Measurements from ENCODE around the gene TNFRSF6B. TPM values are rescaled to one million over a fixed set of nuclear protein-coding genes. Genes with fewer than 3 reads are reported as not detected.

Gene TNFRSF6B
- total RNA-seq, 2 donors from 2014 or later = not detected

GRCh38 chr20:63733579-63734081 is 37.2 kb downstream of the TNFRSF6B start:
- H3K36me3 Mint-ChIP-seq (ENCODE audit: low read depth) = peaks cover 3% of the 10 kb centered on the region
- peak overlapping the region; percentile 35 for H3K27ac Mint-ChIP-seq
- H3K27me3 Mint-ChIP-seq = no peaks in the 10 kb centered on the region
- DNase-seq (no peak), ATAC-seq (no peak)
- H3K4me3 Mint-ChIP-seq = no peak overlapping the region
- H3K9me3 ChIP-seq (ENCODE audit: control insufficient read depth, low read length, poor library complexity, severe bottlenecking) = no peaks in the 10 kb centered on the region
- H3K4me1 Mint-ChIP-seq = peaks cover 23% of the 10 kb centered on the region

- ATAC-seq (no peak), DNase-seq (no peak)
- Mint-ChIP-seq H3K4me3 (no peak overlapping the region), H3K27ac (peak overlapping the region; percentile 35), H3K36me3 (ENCODE audit: low read depth) (peaks cover 3% of the 10 kb centered on the region), H3K27me3 (no peaks in the 10 kb centered on the region), H3K4me1 (peaks cover 20% of the 10 kb centered on the region)
- H3K9me3 ChIP-seq (ENCODE audit: control insufficient read depth, low read length, poor library complexity, severe bottlenecking) = no peaks in the 10 kb centered on the region
Observed at GRCh38 chr20:63734111-63734945, 37.9 kb downstream of the TNFRSF6B start.

GRCh38 chr20:63734946-63735858 is 38.8 kb downstream of the TNFRSF6B start:
- Mint-ChIP-seq H3K27me3 (no peaks in the 10 kb centered on the region), H3K4me1 (peaks cover 16% of the 10 kb centered on the region), H3K36me3 (ENCODE audit: low read depth) (peaks cover 3% of the 10 kb centered on the region)

GRCh38 chr20:63735859-63736718 is 39.6 kb downstream of the TNFRSF6B start, which contains the start of gene LIME1:
Gene LIME1 (plus strand): TSS chr20:63736664. CDS start chr20:63737550, 886 bp downstream.
- peak; percentile 67 to 74 (median 68) for DNase-seq
- ATAC-seq = peak; percentile 74
- peaks cover 3% of the 10 kb centered on the region for H3K36me3 Mint-ChIP-seq (ENCODE audit: low read depth)
- H3K4me1 Mint-ChIP-seq = peaks cover 16% of the 10 kb centered on the region
- H3K27ac Mint-ChIP-seq = peak within 1 kb of the TSS; percentile 79
- no peaks in the 10 kb centered on the region for H3K27me3 Mint-ChIP-seq
- no peaks in the 10 kb centered on the region for H3K9me3 ChIP-seq (ENCODE audit: control insufficient read depth, low read length, poor library complexity, severe bottlenecking)
- H3K4me3 Mint-ChIP-seq = peak within 1 kb of the TSS; percentile 92

More at GRCh38 chr20:63734946-63735858, 38.8 kb downstream of the TNFRSF6B start:
- ATAC-seq = no peak
- Mint-ChIP-seq H3K4me3 (peak overlapping the region; percentile 92), H3K27ac (peak overlapping the region; percentile 79)
- H3K9me3 ChIP-seq (ENCODE audit: control insufficient read depth, low read length, poor library complexity, severe bottlenecking) = no peaks in the 10 kb centered on the region
- no peak for DNase-seq

GRCh38 chr20:63736893-63737694 is 40.6 kb downstream of the TNFRSF6B start:
- H3K4me3 Mint-ChIP-seq = peak overlapping the region; percentile 92
- H3K27ac Mint-ChIP-seq = peak overlapping the region; percentile 79
- no peaks in the 10 kb centered on the region for H3K27me3 Mint-ChIP-seq
- ATAC-seq (peak; percentile 44), DNase-seq (peak in 2 of 3 donors; percentile 47 to 61)
- peaks cover 3% of the 10 kb centered on the region for H3K36me3 Mint-ChIP-seq (ENCODE audit: low read depth)
- H3K4me1 Mint-ChIP-seq = peaks cover 16% of the 10 kb centered on the region
- H3K9me3 ChIP-seq (ENCODE audit: control insufficient read depth, low read length, poor library complexity, severe bottlenecking) = no peaks in the 10 kb centered on the region

- H3K27ac Mint-ChIP-seq = no peak overlapping the region
- ATAC-seq = no peak
- no peaks in the 10 kb centered on the region for H3K9me3 ChIP-seq (ENCODE audit: control insufficient read depth, low read length, poor library complexity, severe bottlenecking)
- H3K4me1 Mint-ChIP-seq = peaks cover 16% of the 10 kb centered on the region
- peaks cover 3% of the 10 kb centered on the region for H3K36me3 Mint-ChIP-seq (ENCODE audit: low read depth)
- no peaks in the 10 kb centered on the region for H3K27me3 Mint-ChIP-seq
- H3K4me3 Mint-ChIP-seq = peak overlapping the region; percentile 92
- DNase-seq = no peak
Observed at GRCh38 chr20:63737695-63737944, 41.2 kb downstream of the TNFRSF6B start.

GRCh38 chr20:63737945-63738686 is 41.7 kb downstream of the TNFRSF6B start:
- H3K9me3 ChIP-seq (ENCODE audit: control insufficient read depth, low read length, poor library complexity, severe bottlenecking) = no peaks in the 10 kb centered on the region
- H3K4me1 Mint-ChIP-seq = peaks cover 16% of the 10 kb centered on the region
- ATAC-seq = peak; percentile 14
- DNase-seq = peak in 2 of 3 donors; percentile 34 to 47
- H3K27ac Mint-ChIP-seq = peak overlapping the region; percentile 39
- H3K4me3 Mint-ChIP-seq = peak overlapping the region; percentile 92
- H3K36me3 Mint-ChIP-seq (ENCODE audit: low read depth) = peaks cover 3% of the 10 kb centered on the region
- no peaks in the 10 kb centered on the region for H3K27me3 Mint-ChIP-seq

GRCh38 chr20:63738687-63739129 is 42.3 kb downstream of the TNFRSF6B start:
- H3K27me3 Mint-ChIP-seq = no peaks in the 10 kb centered on the region
- peak overlapping the region; percentile 92 for H3K4me3 Mint-ChIP-seq
- peak in 1 of 3 donors; percentile 31 for DNase-seq
- H3K36me3 Mint-ChIP-seq (ENCODE audit: low read depth) = peaks cover 3% of the 10 kb centered on the region
- no peaks in the 10 kb centered on the region for H3K9me3 ChIP-seq (ENCODE audit: control insufficient read depth, low read length, poor library complexity, severe bottlenecking)
- no peak for ATAC-seq
- peaks cover 16% of the 10 kb centered on the region for H3K4me1 Mint-ChIP-seq
- H3K27ac Mint-ChIP-seq = peak overlapping the region; percentile 39

- no peaks in the 10 kb centered on the region for H3K9me3 ChIP-seq (ENCODE audit: control insufficient read depth, low read length, poor library complexity, severe bottlenecking)
- H3K4me3 Mint-ChIP-seq = peak within 1 kb of the TSS; percentile 92
- no peaks in the 10 kb centered on the region for H3K36me3 Mint-ChIP-seq (ENCODE audit: low read depth)
- H3K27ac Mint-ChIP-seq = peak within 1 kb of the TSS; percentile 39
- H3K4me1 Mint-ChIP-seq = peaks cover 12% of the 10 kb centered on the region
- ATAC-seq = peak; percentile 38
- no peaks in the 10 kb centered on the region for H3K27me3 Mint-ChIP-seq
- peak; percentile 55 to 79 (median 68) for DNase-seq
Observed at GRCh38 chr20:63739130-63740069, 42.9 kb downstream of the TNFRSF6B start, which contains the start of gene SLC2A4RG. Gene SLC2A4RG (plus strand): TSS chr20:63739776. CDS start chr20:63739913, 137 bp downstream.

GRCh38 chr20:63740070-63740626 is 43.7 kb downstream of the TNFRSF6B start:
- Mint-ChIP-seq H3K27ac (no peak overlapping the region), H3K36me3 (ENCODE audit: low read depth) (no peaks in the 10 kb centered on the region), H3K27me3 (no peaks in the 10 kb centered on the region), H3K4me3 (peak overlapping the region; percentile 74), H3K4me1 (peaks cover 14% of the 10 kb centered on the region)
- DNase-seq (peak in 2 of 3 donors; percentile 67 to 68), ATAC-seq (peak; percentile 4)
- no peaks in the 10 kb centered on the region for H3K9me3 ChIP-seq (ENCODE audit: control insufficient read depth, low read length, poor library complexity, severe bottlenecking)

Measured in T-helper 17 cell (primary cell).